Osteocyte (in vitro differentiated cells): ENCODE measurements around the gene ZNF630. TPM values are rescaled to one million over a fixed set of nuclear protein-coding genes. Genes with fewer than 3 reads are reported as not detected.
"Not testable (repeated sequence)": the region's sequence is repeated elsewhere in the genome, so short reads cannot be mapped to it uniquely, and the experiment has no call there.

Source experiments
- DNase-seq: peaks from one replicate; pipeline ENCODE4 v3.0.0; 2021; ENCODE audit warnings: mixed read lengths; ENCODE audit not compliant: unreplicated experiment; ENCODE audit errors: extremely low spot score
- H3K27ac Mint-ChIP-seq: one replicate; pipeline ENCODE4 v1.8.0; 2021; ENCODE audit warnings: mild to moderate bottlenecking, mixed read lengths; ENCODE audit not compliant: unreplicated experiment
- H3K27me3 Mint-ChIP-seq: one replicate; pipeline ENCODE4 v1.8.0; 2021; ENCODE audit warnings: mixed read lengths; ENCODE audit not compliant: unreplicated experiment
- H3K36me3 Mint-ChIP-seq: one replicate; pipeline ENCODE4 v1.8.0; 2021; ENCODE audit warnings: mixed read lengths; ENCODE audit not compliant: unreplicated experiment
- H3K4me1 Mint-ChIP-seq: one replicate; pipeline ENCODE4 v1.8.0; 2021; ENCODE audit warnings: mixed read lengths; ENCODE audit not compliant: unreplicated experiment
- H3K4me3 Mint-ChIP-seq: one replicate; pipeline ENCODE4 v1.8.0; 2021; ENCODE audit warnings: mild to moderate bottlenecking, moderate library complexity, mixed read lengths; ENCODE audit not compliant: unreplicated experiment
- H3K9me3 Mint-ChIP-seq: one replicate; pipeline ENCODE4 v1.8.0; 2021; ENCODE audit warnings: mixed read lengths; ENCODE audit not compliant: unreplicated experiment
- total RNA-seq: library from RNA; stranded (reverse); gene quantifications from 2 replicates; pipeline ENCODE4 v1.2.1, GENCODE V29; 2021
- TF ChIP-seq, protein P1 (sequence below): fragments of 200-600 bp; sonication (generic); IDR thresholded peaks from 2 replicates; pipeline ENCODE4 v1.5.0; 2021; ENCODE audit warnings: antibody characterized with exemption, mild to moderate bottlenecking, moderate library complexity

Gene ZNF630
- total RNA-seq, 1 donor from 2014 or later: 2.4 TPM

DNA sequence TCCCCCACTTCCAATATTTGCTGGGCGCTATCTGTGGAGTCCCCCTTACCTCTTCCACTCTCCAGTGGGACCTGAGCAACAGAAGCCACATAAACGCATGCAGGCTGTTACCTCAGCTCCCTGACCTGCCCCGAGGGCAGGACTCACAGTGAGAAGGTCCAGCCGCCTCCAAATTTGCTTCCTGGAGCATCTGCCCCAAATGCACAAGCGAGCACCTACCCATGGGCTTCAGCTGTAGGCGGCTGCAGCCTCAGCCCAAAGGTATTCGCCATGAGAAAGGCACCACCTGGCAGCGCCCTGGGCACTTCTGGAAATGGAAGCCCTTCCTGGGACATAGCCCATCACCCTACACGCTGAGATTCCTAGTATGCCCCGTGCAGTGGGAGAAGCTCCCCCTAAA, 41.2 kb downstream of the ZNF630 start:
- Mint-ChIP-seq H3K27me3 (no peaks in the 10 kb centered on the region), H3K9me3 (peaks cover 10% of the 10 kb centered on the region), H3K27ac (no peak overlapping the region), H3K4me1 (peaks cover 5% of the 10 kb centered on the region), H3K4me3 (no peak overlapping the region), H3K36me3 (no peaks in the 10 kb centered on the region)
- DNase-seq: peak; percentile 70
- TF ChIP-seq, protein P1, sequence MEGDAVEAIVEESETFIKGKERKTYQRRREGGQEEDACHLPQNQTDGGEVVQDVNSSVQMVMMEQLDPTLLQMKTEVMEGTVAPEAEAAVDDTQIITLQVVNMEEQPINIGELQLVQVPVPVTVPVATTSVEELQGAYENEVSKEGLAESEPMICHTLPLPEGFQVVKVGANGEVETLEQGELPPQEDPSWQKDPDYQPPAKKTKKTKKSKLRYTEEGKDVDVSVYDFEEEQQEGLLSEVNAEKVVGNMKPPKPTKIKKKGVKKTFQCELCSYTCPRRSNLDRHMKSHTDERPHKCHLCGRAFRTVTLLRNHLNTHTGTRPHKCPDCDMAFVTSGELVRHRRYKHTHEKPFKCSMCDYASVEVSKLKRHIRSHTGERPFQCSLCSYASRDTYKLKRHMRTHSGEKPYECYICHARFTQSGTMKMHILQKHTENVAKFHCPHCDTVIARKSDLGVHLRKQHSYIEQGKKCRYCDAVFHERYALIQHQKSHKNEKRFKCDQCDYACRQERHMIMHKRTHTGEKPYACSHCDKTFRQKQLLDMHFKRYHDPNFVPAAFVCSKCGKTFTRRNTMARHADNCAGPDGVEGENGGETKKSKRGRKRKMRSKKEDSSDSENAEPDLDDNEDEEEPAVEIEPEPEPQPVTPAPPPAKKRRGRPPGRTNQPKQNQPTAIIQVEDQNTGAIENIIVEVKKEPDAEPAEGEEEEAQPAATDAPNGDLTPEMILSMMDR: no peak

GRCh38 chrX:48028091-48028490, 43.3 kb downstream of the ZNF630 start:
- Mint-ChIP-seq H3K4me3 (no peak overlapping the region), H3K27me3 (no peaks in the 10 kb centered on the region), H3K9me3 (peaks cover 10% of the 10 kb centered on the region), H3K27ac (no peak overlapping the region), H3K36me3 (no peaks in the 10 kb centered on the region), H3K4me1 (peaks cover 5% of the 10 kb centered on the region)
- DNase-seq: no peak
- TF ChIP-seq, protein P1: no peak

DNA sequence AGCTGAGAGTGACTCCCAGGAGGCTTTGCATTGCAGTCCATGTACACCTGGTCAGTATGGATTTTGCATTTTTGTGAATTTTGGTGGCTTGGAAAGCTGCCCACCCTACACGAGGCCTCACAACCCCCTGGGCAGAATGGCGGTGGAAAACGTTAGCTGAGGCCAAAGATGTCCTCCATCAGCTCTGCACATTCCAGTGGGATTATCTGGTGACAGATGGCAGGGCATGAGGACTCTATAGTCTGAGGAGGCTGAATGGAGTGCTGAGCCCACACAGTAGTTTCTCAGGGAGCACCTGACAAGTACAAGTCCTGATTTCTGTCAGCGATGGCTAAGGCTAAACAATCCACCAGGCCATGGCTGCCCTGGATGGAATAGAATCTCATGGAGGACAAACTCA, 43.9 kb downstream of the ZNF630 start:
- not testable (repeated sequence) for H3K36me3 Mint-ChIP-seq, H3K4me1 Mint-ChIP-seq, H3K27me3 Mint-ChIP-seq, H3K27ac Mint-ChIP-seq, H3K4me3 Mint-ChIP-seq, H3K9me3 Mint-ChIP-seq, DNase-seq

GRCh38 chrX:48025561-48025960, 45.9 kb downstream of the ZNF630 start:
- H3K4me1 Mint-ChIP-seq: peaks cover 7% of the 10 kb centered on the region
- no peaks in the 10 kb centered on the region for H3K9me3 Mint-ChIP-seq
- no peak overlapping the region for H3K4me3 Mint-ChIP-seq
- DNase-seq: no peak
- H3K36me3 Mint-ChIP-seq: no peaks in the 10 kb centered on the region
- TF ChIP-seq, protein P1: peak; percentile 63
- H3K27ac Mint-ChIP-seq: no peak overlapping the region
- H3K27me3 Mint-ChIP-seq: no peaks in the 10 kb centered on the region

DNA sequence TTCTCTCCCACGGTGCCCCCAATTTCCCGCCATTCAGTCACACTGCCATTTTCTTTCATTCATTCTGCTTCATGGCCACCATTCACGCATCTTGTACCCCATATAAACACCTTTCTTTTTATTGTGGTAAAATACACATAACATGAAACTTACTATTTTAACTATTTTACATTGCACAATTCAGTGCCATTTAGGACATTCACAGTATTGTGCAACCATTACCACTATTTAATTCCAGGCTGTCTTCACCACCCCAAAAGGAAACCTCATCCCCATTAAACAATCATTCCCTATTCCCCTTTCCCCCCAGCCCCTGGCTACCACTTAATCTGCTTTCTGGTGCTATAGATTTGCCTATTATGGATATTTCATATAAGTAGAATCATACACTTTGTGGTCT, 48.7 kb downstream of the ZNF630 start:
- TF ChIP-seq, protein P1: no peak
- H3K36me3 Mint-ChIP-seq: no peaks in the 10 kb centered on the region
- no peak overlapping the region for H3K4me3 Mint-ChIP-seq
- peaks cover 7% of the 10 kb centered on the region for H3K4me1 Mint-ChIP-seq
- H3K9me3 Mint-ChIP-seq: no peaks in the 10 kb centered on the region
- H3K27me3 Mint-ChIP-seq: no peaks in the 10 kb centered on the region
- no peak for DNase-seq
- H3K27ac Mint-ChIP-seq: no peak overlapping the region

DNA sequence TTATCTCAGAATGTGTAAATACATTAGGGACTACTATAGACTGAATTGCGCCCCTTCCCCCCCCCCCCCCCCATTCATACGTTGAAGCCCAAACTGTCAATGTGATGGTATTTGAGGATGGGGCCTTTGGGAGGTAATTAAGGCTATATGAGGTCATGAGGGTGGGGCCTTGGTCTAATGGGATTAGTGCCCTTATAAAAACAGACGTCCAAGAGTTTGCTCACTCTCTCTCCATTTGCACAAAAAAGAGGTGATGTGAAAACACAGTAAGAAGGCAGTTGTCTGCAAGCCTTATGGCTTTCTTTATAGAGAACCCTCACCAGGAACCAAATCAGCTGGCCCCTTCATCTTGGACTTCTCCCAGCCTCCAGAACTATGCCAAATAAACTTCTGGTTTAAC, 49.3 kb downstream of the ZNF630 start:
- DNase-seq: no peak
- no peak overlapping the region for H3K4me3 Mint-ChIP-seq
- no peak overlapping the region for H3K27ac Mint-ChIP-seq
- H3K27me3 Mint-ChIP-seq: no peaks in the 10 kb centered on the region
- peaks cover 7% of the 10 kb centered on the region for H3K4me1 Mint-ChIP-seq
- TF ChIP-seq, protein P1: no peak
- no peaks in the 10 kb centered on the region for H3K36me3 Mint-ChIP-seq
- no peaks in the 10 kb centered on the region for H3K9me3 Mint-ChIP-seq
